Body of pancreas (tissue), 4 donors: ENCODE data around the gene C22orf39. TPM values are rescaled to one million over a fixed set of nuclear protein-coding genes. Genes with fewer than 3 reads are reported as not detected.

ENCODE experiments used
- ATAC-seq: fragments of 150-250 bp; one replicate; pipeline ENCODE4 v1.9.1; 2016
- DNase-seq, 4 donors: peaks; one replicate each; pipeline ENCODE4 v3.0.0-alpha.2; 2019
- H3K27ac ChIP-seq, 4 donors: fragments of 200-600 bp; sonication (generic); 1 replicate in 3 of 4; 2 replicates in 1 of 4; pipeline versions ENCODE4 v1.5.1 to v1.6.1; 2016 to 2019; ENCODE audit warnings: mild to moderate bottlenecking in 1 of 4, mixed read lengths in 1 of 4, moderate library complexity in 1 of 4
- H3K27me3 ChIP-seq, 2 donors: fragments of 200-600 bp; sonication (generic); one replicate each; pipeline ENCODE4 v1.6.0; 2016; ENCODE audit warnings: mild to moderate bottlenecking in 1 of 2
- H3K36me3 ChIP-seq, 2 donors: fragments of 200-600 bp; sonication (generic); replicated peaks in 1 of 2; 2 replicates each; pipeline ENCODE4 v1.5.1; 2016; ENCODE audit warnings: low read depth in 2 of 2; ENCODE audit not compliant: insufficient read depth in 1 of 2
- H3K4me1 ChIP-seq: fragments of 200-600 bp; sonication (generic); one replicate; pipeline ENCODE4 v1.6.0; 2016
- H3K4me3 ChIP-seq, 2 donors: fragments of 200-600 bp; sonication (generic); 1 replicate in 1 of 2; 2 replicates in 1 of 2; pipeline ENCODE4 v1.5.1; 2016 to 2019
- H3K9me3 ChIP-seq, 3 donors: fragments of 200-600 bp; sonication (generic); 1 replicate in 2 of 3; 2 replicates in 1 of 3; pipeline ENCODE4 v1.5.1; 2016
- POLR2A ChIP-seq, 3 donors: fragments of 450-650 bp; IDR thresholded peaks; one replicate each; pipeline ENCODE4 v1.6.1; 2016; ENCODE audit warnings: antibody characterized with exemption in 3 of 3, mild to moderate bottlenecking in 2 of 3
- WGBS, 2 donors: methylation state at CpG; one replicate each; pipeline ENCODE4 v1.1.5; 2017; 5-methylcytosine and 5-hydroxymethylcytosine counted together
- intact Hi-C: fragments of 100-400 bp; cut with DNase I; formaldehyde crosslinking; loops from one replicate; pipeline ENCODE4 v1.15.1; 2023
- total RNA-seq, 2 donors: library from RNA; depleted of rRNA; stranded (reverse); fragments of >200 nt; gene quantifications; one replicate each; pipeline ENCODE4 v1.1.0, GENCODE V29; 2016
- TF ChIP-seq, protein P1 (sequence below), 7 experiments: fragments of 450-650 bp in 4 of 7; fragments of 200-600 bp in 3 of 7; sonication (generic) in 3 of 7; IDR thresholded peaks; one replicate each; pipeline ENCODE4 v1.5.1; 2016 to 2019; ENCODE audit warnings: antibody characterized with exemption in 7 of 7

C22orf39 gene
- total RNA-seq, 2 donors from 2014 or later: 36.1 to 49.8 TPM

DNA sequence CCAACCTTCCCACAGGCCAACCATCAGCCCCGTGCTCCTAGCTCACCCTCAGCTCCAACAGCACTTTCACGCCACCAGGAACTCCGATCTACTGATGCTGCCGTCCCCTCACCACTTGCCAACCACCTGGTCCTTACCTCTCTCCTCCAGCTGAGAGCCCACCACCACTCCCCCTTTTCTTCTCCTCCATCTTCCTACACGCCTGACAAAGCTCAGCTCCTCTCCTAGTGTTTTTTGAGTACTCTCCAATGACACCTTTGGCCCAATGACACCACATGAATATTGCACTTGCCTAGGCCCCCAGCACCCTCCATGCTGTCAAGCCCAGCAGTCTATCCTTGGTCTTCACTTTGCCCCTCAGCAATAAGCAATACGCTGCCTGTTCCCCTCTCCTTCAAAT lies 46.6 kb downstream of the C22orf39 start:
- H3K27me3 ChIP-seq: no peaks in the 10 kb centered on the region

DNA sequence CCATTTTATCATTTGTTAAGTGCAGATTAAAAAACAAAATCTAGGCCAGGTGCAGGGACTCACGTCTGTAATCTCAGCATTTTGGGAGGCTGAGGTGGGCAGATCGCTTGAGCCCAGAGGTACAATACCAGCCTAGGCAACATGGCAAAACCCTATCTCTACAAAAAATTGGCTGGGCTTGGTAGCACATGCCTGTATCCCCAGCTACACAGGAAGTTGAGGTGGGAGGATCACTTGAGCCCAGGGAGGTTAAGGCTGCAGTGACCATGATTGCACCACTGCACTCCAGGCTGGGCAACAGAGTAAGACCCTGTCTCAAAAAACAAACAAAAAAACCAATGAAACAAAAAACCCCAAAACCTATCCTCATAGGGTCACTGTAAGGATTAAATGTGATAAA lies 48.9 kb downstream of the C22orf39 start:
- Histone ChIP-seq H3K9me3 (no peaks in the 10 kb centered on the region), H3K4me3 (no peak overlapping the region), H3K27ac (no peak overlapping the region), H3K4me1 (no peaks in the 10 kb centered on the region), H3K27me3 (no peaks in the 10 kb centered on the region), H3K36me3 (peaks cover 0 to 25% of the 10 kb centered on the region in 2 donors)
- no peak for TF ChIP-seq POLR2A (IDR thresholded peaks at IDR 0.05)
- TF ChIP-seq, protein P1, sequence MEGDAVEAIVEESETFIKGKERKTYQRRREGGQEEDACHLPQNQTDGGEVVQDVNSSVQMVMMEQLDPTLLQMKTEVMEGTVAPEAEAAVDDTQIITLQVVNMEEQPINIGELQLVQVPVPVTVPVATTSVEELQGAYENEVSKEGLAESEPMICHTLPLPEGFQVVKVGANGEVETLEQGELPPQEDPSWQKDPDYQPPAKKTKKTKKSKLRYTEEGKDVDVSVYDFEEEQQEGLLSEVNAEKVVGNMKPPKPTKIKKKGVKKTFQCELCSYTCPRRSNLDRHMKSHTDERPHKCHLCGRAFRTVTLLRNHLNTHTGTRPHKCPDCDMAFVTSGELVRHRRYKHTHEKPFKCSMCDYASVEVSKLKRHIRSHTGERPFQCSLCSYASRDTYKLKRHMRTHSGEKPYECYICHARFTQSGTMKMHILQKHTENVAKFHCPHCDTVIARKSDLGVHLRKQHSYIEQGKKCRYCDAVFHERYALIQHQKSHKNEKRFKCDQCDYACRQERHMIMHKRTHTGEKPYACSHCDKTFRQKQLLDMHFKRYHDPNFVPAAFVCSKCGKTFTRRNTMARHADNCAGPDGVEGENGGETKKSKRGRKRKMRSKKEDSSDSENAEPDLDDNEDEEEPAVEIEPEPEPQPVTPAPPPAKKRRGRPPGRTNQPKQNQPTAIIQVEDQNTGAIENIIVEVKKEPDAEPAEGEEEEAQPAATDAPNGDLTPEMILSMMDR (IDR thresholded peaks at IDR 0.05): no peak
- DNase-seq: no peak
- 71 to 82% methylated on average over 2 of the region's 2 CpGs for WGBS, 2 donors
- intact Hi-C loops: no loop called here
- no peak for ATAC-seq

More for the DNA sequence above, 46.6 kb downstream of the C22orf39 start:
- H3K4me1 ChIP-seq: peaks cover 10% of the 10 kb centered on the region
- no peak for ATAC-seq
- H3K4me3 ChIP-seq: no peak overlapping the region
- 93% methylated on average over 6 of the region's 6 CpGs for WGBS, 2 donors
- no peak for DNase-seq
- TF ChIP-seq, protein P1 (IDR thresholded peaks at IDR 0.05): no peak
- no peak for TF ChIP-seq POLR2A (IDR thresholded peaks at IDR 0.05)
- H3K27ac ChIP-seq: no peak overlapping the region
- H3K9me3 ChIP-seq: no peaks in the 10 kb centered on the region
- intact Hi-C loops: no loop called here
- H3K36me3 ChIP-seq: peaks cover 0 to 14% of the 10 kb centered on the region in 2 donors

DNA sequence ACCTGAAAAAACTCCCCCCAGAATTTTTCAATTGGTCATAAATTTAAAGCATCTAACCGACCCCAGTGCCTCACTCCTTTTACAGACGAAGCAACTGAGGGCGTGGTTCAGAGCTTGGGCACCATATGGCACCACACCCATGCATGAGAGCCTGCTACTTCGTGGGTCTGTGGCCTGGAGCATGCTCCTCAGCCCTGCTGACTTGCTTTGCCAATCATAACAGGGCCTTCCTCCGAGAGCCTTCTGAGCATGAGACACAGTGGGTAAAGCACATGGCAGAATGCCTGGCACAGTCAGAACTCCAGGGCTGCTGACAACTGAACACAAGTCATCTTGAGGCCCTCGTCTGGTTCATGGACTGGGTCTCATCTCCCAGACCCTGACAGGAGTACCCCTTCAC lies 49.3 kb downstream of the C22orf39 start:
- 76 to 87% methylated on average over 6 of the region's 6 CpGs for WGBS, 2 donors

DNA sequence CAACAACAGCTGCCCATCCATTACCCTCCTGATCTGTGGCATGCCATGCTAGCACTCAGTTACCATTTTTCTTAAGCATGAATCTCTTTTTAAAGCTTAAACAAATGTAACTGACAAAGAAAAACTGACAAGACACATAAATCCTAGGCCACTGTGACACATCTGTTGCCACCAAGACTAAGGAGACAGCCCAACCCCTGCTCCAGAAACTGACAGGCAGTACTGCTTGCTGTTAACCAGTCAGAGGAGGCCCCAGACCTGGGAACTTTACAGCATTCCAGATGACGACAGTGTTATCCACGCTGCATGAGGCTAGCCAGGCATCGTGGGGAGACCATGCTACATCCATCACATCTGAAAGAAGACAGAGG lies 49.8 kb downstream of the C22orf39 start:
- H3K27me3 ChIP-seq: no peaks in the 10 kb centered on the region
- TF ChIP-seq, protein P1 (IDR thresholded peaks at IDR 0.05): no peak
- TF ChIP-seq POLR2A (IDR thresholded peaks at IDR 0.05): no peak
- H3K36me3 ChIP-seq: peaks cover 0 to 27% of the 10 kb centered on the region in 2 donors
- no peak overlapping the region for H3K4me3 ChIP-seq
- WGBS, 2 donors: 98 to 100% methylated on average over 2 to 3 of the region's 3 CpGs
- DNase-seq: no peak
- ATAC-seq: no peak
- no peaks in the 10 kb centered on the region for H3K9me3 ChIP-seq
- no peaks in the 10 kb centered on the region for H3K4me1 ChIP-seq
- intact Hi-C loops: no loop called here
- H3K27ac ChIP-seq: no peak overlapping the region

More for the DNA sequence above, 49.3 kb downstream of the C22orf39 start:
- Histone ChIP-seq H3K36me3 (peaks cover 0 to 27% of the 10 kb centered on the region in 2 donors), H3K9me3 (no peaks in the 10 kb centered on the region), H3K27me3 (no peaks in the 10 kb centered on the region), H3K4me3 (no peak overlapping the region), H3K27ac (no peak overlapping the region), H3K4me1 (no peaks in the 10 kb centered on the region)
- DNase-seq (no peak), ATAC-seq (no peak)
- intact Hi-C loops: no loop called here
- TF ChIP-seq POLR2A (IDR thresholded peaks at IDR 0.05): no peak
- TF ChIP-seq, protein P1 (IDR thresholded peaks at IDR 0.05): no peak

DNA sequence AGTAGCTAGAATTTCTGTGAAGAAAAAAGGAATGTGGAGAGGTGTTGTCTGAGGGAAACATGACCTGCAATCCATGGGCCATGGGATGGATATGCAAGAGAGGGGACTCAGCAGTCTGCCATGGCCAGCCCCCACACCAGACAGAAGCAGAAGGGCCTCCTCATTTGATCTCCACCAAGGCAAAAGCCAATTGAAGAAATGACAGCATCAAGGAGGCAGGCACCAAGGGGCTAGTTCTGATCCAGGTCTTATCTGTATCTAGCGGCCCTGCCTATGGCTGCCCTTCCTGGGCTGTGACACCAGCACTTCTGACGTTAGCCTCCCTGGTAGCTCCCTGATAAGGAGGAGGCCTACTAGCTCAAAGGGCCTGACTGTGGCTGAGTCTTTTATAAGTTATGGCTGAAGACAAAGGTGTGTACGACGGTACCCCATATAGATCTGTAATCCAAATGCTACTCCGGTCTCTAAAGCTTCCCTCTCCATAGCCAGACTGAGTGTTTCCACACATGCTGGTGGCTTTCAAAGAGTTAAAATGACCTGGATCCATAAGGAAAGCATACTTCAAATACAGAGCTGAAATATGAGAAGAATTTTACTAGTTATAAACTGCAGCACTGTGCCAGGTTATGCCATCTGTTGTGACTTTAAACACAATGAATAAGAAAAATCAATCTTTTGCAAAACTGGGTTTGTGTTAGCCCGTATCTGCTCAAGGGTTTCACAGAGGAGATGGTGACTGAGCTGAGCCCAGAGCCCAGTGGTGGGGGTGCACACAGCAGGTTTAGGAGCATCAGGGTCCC lies 50.4 kb downstream of the C22orf39 start:
- Histone ChIP-seq H3K36me3 (peaks cover 0 to 27% of the 10 kb centered on the region in 2 donors), H3K4me1 (no peaks in the 10 kb centered on the region), H3K4me3 (no peak overlapping the region), H3K9me3 (no peaks in the 10 kb centered on the region), H3K27ac (no peak overlapping the region), H3K27me3 (no peaks in the 10 kb centered on the region)
- ATAC-seq (no peak), DNase-seq (no peak)
- WGBS, 2 donors: 89 to 96% methylated on average over 6 of the region's 6 CpGs
- intact Hi-C loops: no loop called here
- TF ChIP-seq POLR2A (IDR thresholded peaks at IDR 0.05): no peak
- TF ChIP-seq, protein P1 (IDR thresholded peaks at IDR 0.05): no peak
